Renal cortex interstitium (tissue), 15 donors: ENCODE results near the gene PZP. TPM values are rescaled to one million over a fixed set of nuclear protein-coding genes. Genes with fewer than 3 reads are reported as not detected.
"Not testable (repeated sequence)": the region's sequence is repeated elsewhere in the genome, so short reads cannot be mapped to it uniquely, and the experiment has no call there.

Source experiments
- DNase-seq, 11 donors: peaks; one replicate each; pipeline ENCODE4 v3.0.0-alpha.2; 2013; ENCODE audit warnings: low read depth in 9 of 11, low spot score in 4 of 11; ENCODE audit errors: extremely low read depth in 1 of 11
- long read RNA-seq, 16 experiments: transcript quantifications; one replicate each; lab custom pipeline, GENCODE V29; 2026
- polyA plus RNA-seq, 3 donors: library from polyadenylated mRNA; unstranded; fragments of 120-200 nt; gene quantifications; one replicate each; pipeline ENCODE4 v1.2.1, GENCODE V29; 2013; ENCODE audit not compliant: insufficient read length in 3 of 3

PZP gene
- under 1 TPM; 0.47 to 0.88 (median 0.53) TPM for polyA plus RNA-seq
- long read RNA-seq, donor 1: 0 reads
- long read RNA-seq, donor 2: 0 reads
- long read RNA-seq, donor 3: 0 reads
- long read RNA-seq, donor 4: 0 reads
- long read RNA-seq, donor 5: 0 reads
- long read RNA-seq, donor 6, partial matches to known transcripts: 0 of 1 reads
- long read RNA-seq, donor 6, other reads (novel, unspliced or antisense): 0 of 1 reads
- long read RNA-seq, donor 7: 0 reads
- long read RNA-seq, donor 8: 0 reads
- long read RNA-seq, donor 9: 0 reads
- long read RNA-seq, donor 10: 0 reads
- long read RNA-seq, donor 11: 0 reads
- long read RNA-seq, donor 12: 0 reads
- long read RNA-seq, donor 13: 0 reads
- long read RNA-seq, donor 14: 0 reads
- long read RNA-seq, donor 15: 0 reads
- long read RNA-seq, donor 16: 0 reads

GRCh38 chr12:9208229-9208628 lies at the start of gene PZP:
Gene PZP, minus strand, starts transcription at chr12:9208395. Its CDS starts 54 bp downstream, at chr12:9208341.
- DNase-seq: no peak

- DNase-seq: no peak
Measured at GRCh38 chr12:9256758-9257405, 48.7 kb upstream of the PZP start.

GRCh38 chr12:9256341-9256740 lies 48.1 kb upstream of the PZP start:
- no peak for DNase-seq

- DNase-seq: no peak
Measured at GRCh38 chr12:9255837-9256236, 47.6 kb upstream of the PZP start.

- no peak for DNase-seq
Measured at GRCh38 chr12:9253464-9253863, 45.3 kb upstream of the PZP start.

- DNase-seq: not testable (repeated sequence)
Measured at GRCh38 chr12:9252791-9253190, 44.6 kb upstream of the PZP start.

- no peak for DNase-seq
Measured at GRCh38 chr12:9252256-9252655, 44.1 kb upstream of the PZP start.

GRCh38 chr12:9248435-9248834 lies 40.2 kb upstream of the PZP start:
- no peak for DNase-seq

- no peak for DNase-seq
Measured at GRCh38 chr12:9244894-9245293, 36.7 kb upstream of the PZP start.

- no peak for DNase-seq
Measured at GRCh38 chr12:9243999-9244649, 35.9 kb upstream of the PZP start.

GRCh38 chr12:9241301-9241700 lies 33.1 kb upstream of the PZP start:
- DNase-seq: no peak

GRCh38 chr12:9240776-9241175 lies 32.6 kb upstream of the PZP start:
- no peak for DNase-seq

- peak in 1 of 11 donors; percentile 4 for DNase-seq
Measured at GRCh38 chr12:9240004-9240635, 31.9 kb upstream of the PZP start.

- no peak for DNase-seq
Measured at GRCh38 chr12:9237286-9237685, 29.1 kb upstream of the PZP start.

GRCh38 chr12:9235519-9235918 lies 27.3 kb upstream of the PZP start:
- DNase-seq: no peak

- no peak for DNase-seq
Measured at GRCh38 chr12:9227950-9228349, 19.8 kb upstream of the PZP start.

- DNase-seq: no peak
Measured at GRCh38 chr12:9223830-9224229, 15.6 kb upstream of the PZP start.

- no peak for DNase-seq
Measured at GRCh38 chr12:9221483-9221882, 13.3 kb upstream of the PZP start.

- not testable (repeated sequence) for DNase-seq
Measured at GRCh38 chr12:9221011-9221410, 12.8 kb upstream of the PZP start.

- DNase-seq: no peak
Measured at GRCh38 chr12:9214534-9214933, 6.3 kb upstream of the PZP start.
